HEK293T (cell line): Measurements from ENCODE around the gene COL9A2.

Source experiments
- BHLHE40 ChIP-seq: fragments of 450-650 bp; IDR thresholded peaks from 2 replicates; pipeline ENCODE4 v1.6.1; 2016; ENCODE audit warnings: mild to moderate bottlenecking, moderate library complexity, borderline replicate concordance
- CTBP1 ChIP-seq: fragments of 450-650 bp; IDR thresholded peaks from 2 replicates; pipeline ENCODE4 v1.6.1; 2016; ENCODE audit warnings: borderline replicate concordance
- ELF4 ChIP-seq: fragments of 450-650 bp; IDR thresholded peaks from 2 replicates; pipeline ENCODE4 v1.6.1; 2017; ENCODE audit warnings: antibody characterized with exemption
- FOXA1 ChIP-seq: fragments of 450-650 bp; IDR thresholded peaks from 2 replicates; pipeline ENCODE4 v1.6.1; 2016; ENCODE audit warnings: mild to moderate bottlenecking
- FOXK2 ChIP-seq: fragments of 450-650 bp; IDR thresholded peaks from 2 replicates; pipeline ENCODE4 v1.6.1; 2016; ENCODE audit warnings: mild to moderate bottlenecking
- FOXM1 ChIP-seq: fragments of 450-650 bp; IDR thresholded peaks from 2 replicates; pipeline ENCODE4 v1.6.1; 2017; ENCODE audit warnings: mild to moderate bottlenecking, borderline replicate concordance
- SP1 ChIP-seq: fragments of 450-650 bp; IDR thresholded peaks from 2 replicates; pipeline ENCODE4 v1.6.1; 2017
- SUZ12 ChIP-seq: fragments of 450-650 bp; IDR thresholded peaks from 2 replicates; pipeline ENCODE4 v1.6.1; 2016; ENCODE audit warnings: mild to moderate bottlenecking
- TARDBP ChIP-seq: fragments of 450-650 bp; IDR thresholded peaks from 2 replicates; pipeline ENCODE4 v1.6.1; 2016
- ZNF384 ChIP-seq: fragments of 450-650 bp; IDR thresholded peaks from 2 replicates; pipeline ENCODE4 v1.6.1; 2016

DNA sequence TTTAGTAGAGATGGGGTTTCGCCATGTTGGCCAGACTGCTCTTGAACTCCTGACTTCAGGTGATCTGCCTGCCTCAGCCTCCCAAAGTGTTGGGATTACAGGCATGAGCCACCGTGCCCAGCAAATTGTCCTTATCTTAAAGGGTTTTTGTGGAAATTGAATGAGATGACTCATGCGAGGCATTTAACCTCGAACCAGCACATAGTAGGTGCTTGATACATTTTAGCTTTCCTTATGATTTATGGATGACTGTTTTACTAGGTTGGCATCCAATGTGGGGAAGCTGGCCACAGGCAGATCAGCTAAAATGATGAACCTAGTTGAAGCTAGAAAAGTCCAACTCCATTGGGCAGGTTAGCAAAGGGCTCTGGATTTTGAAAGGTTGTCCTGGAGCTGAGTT lies 1.4 kb upstream of the COL9A2 start:
- TF ChIP-seq FOXA1: no peak
- no peak for TF ChIP-seq TARDBP
- no peak for TF ChIP-seq FOXK2
- no peak for TF ChIP-seq CTBP1
- no peak for TF ChIP-seq BHLHE40
- TF ChIP-seq ZNF384: no peak
- TF ChIP-seq SP1: no peak
- no peak for TF ChIP-seq SUZ12
- TF ChIP-seq ELF4: no peak
- TF ChIP-seq FOXM1: no peak
